GM12864 (cell line): ENCODE measurements around the gene VPS37C.

ENCODE experiments used
- DNase-seq: peaks from one replicate; pipeline ENCODE4 v3.0.0-alpha.2; 2011; ENCODE audit warnings: low read depth
- H3K4me3 ChIP-seq: 2 replicates; pipeline ENCODE4 v1.5.1; 2011; ENCODE audit warnings: mild to moderate bottlenecking, low read depth, low read length, control low read depth
- CTCF ChIP-seq: IDR thresholded peaks from 2 replicates; pipeline ENCODE4 v1.5.1; 2011; ENCODE audit warnings: low read depth, mild to moderate bottlenecking, moderate library complexity, low read length, control low read depth, inconsistent platforms; ENCODE audit errors: missing control alignments

Gene VPS37C

GRCh38 chr11:61109671-61110070 is 51.6 kb downstream of the VPS37C start:
- no peak for TF ChIP-seq CTCF
- no peak for DNase-seq
- no peak overlapping the region for H3K4me3 ChIP-seq

DNA sequence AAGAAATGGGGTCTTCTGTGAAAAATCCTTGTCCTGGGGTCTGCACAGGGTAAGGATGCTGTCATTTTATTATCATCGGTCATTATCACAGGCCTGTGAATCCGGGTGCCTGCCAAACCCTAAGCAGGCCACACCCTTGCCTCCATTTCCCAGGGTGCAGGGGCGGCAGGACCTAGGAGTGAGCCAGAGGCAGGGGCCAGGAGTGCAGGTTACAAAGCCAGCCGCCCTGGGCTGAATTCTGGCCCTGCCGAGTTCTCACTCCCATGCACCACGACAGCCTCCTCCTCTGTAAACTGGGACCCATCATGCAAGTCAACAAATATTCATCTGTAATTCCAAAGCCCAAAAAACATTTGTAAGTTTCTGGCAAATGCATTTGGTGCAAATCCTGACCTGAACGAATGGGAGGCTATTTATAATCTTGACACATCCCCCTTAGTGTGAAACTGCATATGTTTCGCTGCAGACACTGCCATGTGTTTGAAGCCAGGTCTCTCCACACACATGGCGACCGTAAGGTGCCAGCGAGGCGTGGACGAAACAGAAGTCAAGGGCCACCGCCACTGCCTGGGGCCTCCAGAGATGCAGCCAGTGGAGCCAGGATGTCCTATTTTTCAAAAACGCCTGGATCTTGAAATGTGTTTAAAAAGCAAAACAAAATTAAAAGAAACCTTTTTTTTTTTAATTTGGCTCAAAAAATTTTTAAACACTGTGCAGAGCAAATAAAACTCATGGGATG is 52.2 kb downstream of the VPS37C start:
- no peak overlapping the region for H3K4me3 ChIP-seq
- DNase-seq = no peak
- no peak for TF ChIP-seq CTCF

DNA sequence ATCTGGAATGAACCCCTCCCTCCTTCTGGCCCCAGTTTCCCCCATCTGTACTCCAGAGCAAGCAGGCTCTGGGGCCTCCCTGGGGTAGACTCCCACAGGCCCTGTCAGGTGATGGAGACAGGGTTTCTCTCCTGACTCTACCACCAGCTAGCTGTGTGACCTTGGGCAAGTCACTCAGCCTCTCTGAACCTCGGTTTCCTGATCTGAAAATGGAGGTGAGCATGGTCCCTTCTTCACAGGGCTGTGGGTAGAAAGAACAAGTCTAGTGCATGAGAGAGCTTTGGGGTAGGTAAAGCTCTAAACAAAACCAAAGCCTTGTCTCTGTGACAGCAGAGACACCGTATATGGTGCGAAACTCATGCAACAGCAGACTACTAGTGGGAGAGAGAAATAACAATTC is 53.3 kb downstream of the VPS37C start:
- no peak for DNase-seq
- H3K4me3 ChIP-seq = no peak overlapping the region
- no peak for TF ChIP-seq CTCF

DNA sequence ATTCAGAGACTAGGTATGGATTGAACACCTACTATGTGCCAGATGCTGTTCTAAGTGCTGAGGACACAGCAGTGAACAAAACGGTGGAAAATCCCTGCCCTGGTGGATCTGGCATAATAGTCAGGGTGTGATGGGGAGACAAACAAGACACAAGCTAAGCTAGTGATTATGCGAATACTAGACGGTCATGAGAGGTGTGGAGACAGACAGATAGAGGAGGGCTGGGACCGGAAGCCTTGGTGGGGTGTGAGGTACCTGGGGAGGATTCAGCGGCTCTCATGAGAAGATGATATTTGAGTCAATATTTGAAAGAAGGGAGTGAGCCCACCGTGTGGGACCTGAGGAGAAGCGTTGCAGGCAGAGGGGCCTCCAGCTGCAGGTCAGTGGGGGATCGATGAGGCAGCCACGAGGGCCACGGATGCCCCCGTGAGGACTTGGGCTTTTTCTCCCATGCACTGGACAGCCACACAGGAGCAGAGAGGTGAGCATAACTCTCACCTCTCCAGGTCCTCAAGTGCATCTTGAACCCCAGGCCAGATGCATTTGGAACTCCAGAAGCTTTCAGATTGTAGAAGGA is 54.2 kb downstream of the VPS37C start:
- no peak for DNase-seq
- TF ChIP-seq CTCF = no peak
- no peak overlapping the region for H3K4me3 ChIP-seq

GRCh38 chr11:61106296-61106695 is 54.9 kb downstream of the VPS37C start:
- no peak for TF ChIP-seq CTCF
- H3K4me3 ChIP-seq = no peak overlapping the region
- no peak for DNase-seq

DNA sequence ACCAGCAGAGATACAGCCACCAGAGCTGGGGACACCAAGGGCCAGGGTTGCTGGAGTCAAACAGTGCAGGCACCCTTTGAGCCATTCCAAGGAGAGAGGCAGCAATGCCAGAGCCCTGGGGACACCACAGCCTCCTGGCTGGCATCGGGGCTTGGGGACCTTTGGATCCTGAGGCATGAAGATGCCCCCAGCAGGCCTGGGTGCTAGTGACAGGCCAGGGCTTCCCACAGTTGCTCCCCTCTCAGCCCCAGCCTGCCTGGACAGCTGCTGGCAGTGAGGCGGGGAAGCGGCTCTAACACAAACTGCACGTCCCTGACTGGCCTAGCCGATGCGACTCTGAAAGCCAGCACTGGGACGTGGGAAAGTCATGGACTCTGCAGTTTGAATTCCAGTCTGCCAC is 56.3 kb downstream of the VPS37C start:
- DNase-seq = no peak
- no peak for TF ChIP-seq CTCF

More for the DNA sequence above, 56.3 kb downstream of the VPS37C start:
- no peak overlapping the region for H3K4me3 ChIP-seq
